Suprapubic skin (tissue), 3 donors: Measurements from ENCODE around the gene DYRK1B.

Source experiments
- EP300 ChIP-seq: sonication (generic); formaldehyde crosslinking; IDR thresholded peaks from one replicate; pipeline ENCODE4 v1.6.1; 2017; ENCODE audit warnings: antibody characterized with exemption
- POLR2A ChIP-seq, 2 donors: fragments of 450-650 bp; IDR thresholded peaks; one replicate each; pipeline ENCODE4 v1.6.1; 2017; ENCODE audit warnings: antibody characterized with exemption in 2 of 2, mild to moderate bottlenecking in 2 of 2, moderate library complexity in 2 of 2
- TF ChIP-seq, protein P1 (sequence below), 2 donors: fragments of 200-600 bp in 1 of 2; fragments of 450-650 bp in 1 of 2; sonication (generic) in 1 of 2; IDR thresholded peaks; one replicate each; pipeline ENCODE4 v1.5.1; 2016 to 2019; ENCODE audit warnings: antibody characterized with exemption in 2 of 2, mild to moderate bottlenecking in 1 of 2, moderate library complexity in 1 of 2

DNA sequence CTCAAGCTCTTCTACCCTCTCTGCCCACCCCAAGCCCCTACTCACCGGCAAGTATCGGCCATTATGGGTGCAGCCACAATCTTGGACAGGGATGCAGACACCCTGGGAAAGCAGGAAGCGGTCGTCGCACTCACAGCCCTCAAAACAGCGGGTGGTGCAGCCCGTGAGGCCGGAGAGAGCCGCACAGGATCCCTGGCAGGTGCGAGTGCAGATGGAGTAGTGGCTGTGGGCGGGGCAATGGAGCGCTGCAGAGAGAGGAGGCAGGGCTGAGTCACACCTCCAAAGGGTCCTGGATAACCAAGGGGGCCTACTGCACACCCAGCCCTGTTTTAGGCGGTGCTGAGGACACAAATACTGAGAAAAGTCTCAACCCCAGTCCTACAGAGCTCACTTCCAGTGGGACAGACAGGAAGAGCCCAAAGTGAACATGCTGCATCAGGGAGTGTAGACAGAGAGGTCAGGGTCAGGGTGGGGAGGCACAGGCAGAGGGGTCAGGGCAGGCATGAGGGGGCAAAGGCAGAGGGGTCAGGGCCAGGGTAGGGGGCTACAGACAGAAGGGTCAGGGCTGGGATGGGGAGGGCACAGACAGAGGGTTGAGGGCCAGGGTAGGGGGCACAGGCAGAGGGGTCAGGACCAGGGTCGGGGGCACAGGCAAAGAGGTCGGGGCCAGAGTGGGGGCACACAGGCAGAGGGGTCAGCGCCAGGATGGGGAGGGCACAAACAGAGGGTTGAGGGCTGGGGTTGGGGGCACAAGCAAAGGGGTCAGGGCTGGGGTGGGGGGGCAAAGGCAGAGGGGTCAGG is 36.4 kb upstream of the DYRK1B start:
- TF ChIP-seq, protein P1, sequence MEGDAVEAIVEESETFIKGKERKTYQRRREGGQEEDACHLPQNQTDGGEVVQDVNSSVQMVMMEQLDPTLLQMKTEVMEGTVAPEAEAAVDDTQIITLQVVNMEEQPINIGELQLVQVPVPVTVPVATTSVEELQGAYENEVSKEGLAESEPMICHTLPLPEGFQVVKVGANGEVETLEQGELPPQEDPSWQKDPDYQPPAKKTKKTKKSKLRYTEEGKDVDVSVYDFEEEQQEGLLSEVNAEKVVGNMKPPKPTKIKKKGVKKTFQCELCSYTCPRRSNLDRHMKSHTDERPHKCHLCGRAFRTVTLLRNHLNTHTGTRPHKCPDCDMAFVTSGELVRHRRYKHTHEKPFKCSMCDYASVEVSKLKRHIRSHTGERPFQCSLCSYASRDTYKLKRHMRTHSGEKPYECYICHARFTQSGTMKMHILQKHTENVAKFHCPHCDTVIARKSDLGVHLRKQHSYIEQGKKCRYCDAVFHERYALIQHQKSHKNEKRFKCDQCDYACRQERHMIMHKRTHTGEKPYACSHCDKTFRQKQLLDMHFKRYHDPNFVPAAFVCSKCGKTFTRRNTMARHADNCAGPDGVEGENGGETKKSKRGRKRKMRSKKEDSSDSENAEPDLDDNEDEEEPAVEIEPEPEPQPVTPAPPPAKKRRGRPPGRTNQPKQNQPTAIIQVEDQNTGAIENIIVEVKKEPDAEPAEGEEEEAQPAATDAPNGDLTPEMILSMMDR (IDR thresholded peaks at IDR 0.05): no peak
- TF ChIP-seq EP300 (no peak), POLR2A (IDR thresholded peaks at IDR 0.05) (no peak)
